Naive thymus-derived CD8-positive, alpha-beta T cell (primary cell): ENCODE data around the gene LRRC3B. TPM values are rescaled to one million over a fixed set of nuclear protein-coding genes. Genes with fewer than 3 reads are reported as not detected.

Experiments
- ATAC-seq, 2 donors: fragments of 150-1000 bp; cut with Tn5 transposase in 1 of 2; sonication (Bioruptor Pico), chemical (Tn5 transposase) in 1 of 2; 1 replicate in 1 of 2; 2 replicates in 1 of 2; pipeline ENCODE4 v1.10.0; 2021; ENCODE audit warnings: mild to moderate bottlenecking in 2 of 2, moderate library complexity in 2 of 2
- POLR2A ChIA-PET: fragments of 350-600 bp; sonication (Branson Sonifier 250); formaldehyde crosslinking; loops from one replicate; lab custom pipeline; 2021; ENCODE audit warnings: antibody characterized with exemption; lab: Charles Lee
- DNase-seq, 10 donors: peaks; one replicate each; pipeline versions ENCODE4 v3.0.0 to v3.0.0-alpha.2; 2020 to 2022
- H3K27ac Mint-ChIP-seq, 10 donors: one replicate each; pipeline ENCODE4 v1.8.0; 2020 to 2022; ENCODE audit warnings: mild to moderate bottlenecking in 10 of 10, mixed read lengths in 10 of 10, moderate library complexity in 4 of 10, inconsistent platforms in 1 of 10
- H3K27me3 Mint-ChIP-seq, 5 donors: one replicate each; pipeline ENCODE4 v1.8.0; 2021 to 2022; ENCODE audit warnings: mixed read lengths in 5 of 5
- H3K36me3 Mint-ChIP-seq, 3 donors: one replicate each; pipeline ENCODE4 v1.8.0; 2020 to 2022; ENCODE audit warnings: mixed read lengths in 3 of 3, mild to moderate bottlenecking in 2 of 3, inconsistent platforms in 1 of 3
- H3K4me1 Mint-ChIP-seq, 4 donors: one replicate each; pipeline ENCODE4 v1.8.0; 2021 to 2022; ENCODE audit warnings: mixed read lengths in 4 of 4
- H3K4me3 Mint-ChIP-seq, 10 donors: one replicate each; pipeline ENCODE4 v1.8.0; 2020 to 2022; ENCODE audit warnings: mild to moderate bottlenecking in 10 of 10, mixed read lengths in 10 of 10, moderate library complexity in 6 of 10, inconsistent platforms in 1 of 10
- H3K9me3 Mint-ChIP-seq, 9 donors: one replicate each; pipeline ENCODE4 v1.8.0; 2020 to 2022; ENCODE audit warnings: mixed read lengths in 9 of 9, mild to moderate bottlenecking in 3 of 9, inconsistent platforms in 1 of 9, moderate library complexity in 1 of 9
- polyA plus RNA-seq, 3 donors: library from polyadenylated mRNA; unstranded; fragments of 300-500 nt; fragmentation: Illumina TruSeq; gene quantifications; one replicate each; pipeline ENCODE4 v1.2.3, GENCODE V29; 2021
- total RNA-seq, 8 experiments: library from RNA in 2 of 8; stranded (reverse) in 2 of 8; gene quantifications; one replicate each; pipeline ENCODE4 v1.2.3 and lab custom pipeline; 2021 to 2026

Gene LRRC3B
- total and polyA plus RNA-seq, 5 experiments from 2014 or later, result not detected

DNA sequence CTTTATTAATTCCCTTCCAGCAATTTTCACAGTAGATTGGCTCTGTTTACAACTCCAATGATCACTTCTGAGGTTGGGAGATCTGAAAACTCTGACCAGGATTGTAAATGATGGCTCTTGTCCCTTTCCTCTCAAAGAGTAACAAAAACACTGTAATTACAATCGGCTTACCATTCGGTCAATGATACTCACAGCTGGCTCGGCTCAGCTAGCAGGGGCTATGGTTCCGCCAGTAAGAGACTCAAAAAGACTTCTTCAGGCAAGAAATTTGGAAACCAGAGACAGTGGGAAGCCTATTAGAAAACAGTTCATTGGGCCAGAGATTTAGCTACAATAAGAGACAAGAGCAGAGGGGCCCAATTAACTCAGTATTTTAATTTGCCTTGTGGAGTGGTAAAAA lies 96.6 kb downstream of the LRRC3B start:
- POLR2A ChIA-PET, result no interaction called here
- DNase-seq (no peak), ATAC-seq (no peak)
- Mint-ChIP-seq H3K4me3 (no peak overlapping the region), H3K9me3 (peaks cover 0 to 5% (median 1%) of the 10 kb centered on the region in 9 donors), H3K27ac (no peak overlapping the region), H3K4me1 (no peaks in the 10 kb centered on the region), H3K27me3 (peaks cover 0 to 4% (median 0%) of the 10 kb centered on the region in 5 donors), H3K36me3 (no peaks in the 10 kb centered on the region)

DNA sequence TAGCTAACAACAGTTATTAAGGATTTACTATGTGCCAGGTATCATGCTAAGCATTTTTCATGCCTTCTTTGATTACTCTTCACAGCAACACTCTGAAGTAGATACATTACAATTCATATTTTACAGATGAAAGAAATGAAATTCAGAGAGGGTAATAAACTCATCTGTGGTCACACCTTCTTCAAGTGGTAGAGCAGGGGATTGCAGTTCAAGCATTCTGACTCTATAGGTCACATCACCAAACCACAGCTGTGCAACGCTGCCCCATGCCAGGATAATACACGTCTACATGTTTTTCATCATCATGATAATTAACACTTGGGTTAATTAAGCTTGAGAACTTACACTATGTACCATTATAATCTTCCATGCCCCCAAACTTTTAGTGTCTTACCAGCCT lies 98.5 kb downstream of the LRRC3B start:
- ATAC-seq, result no peak
- Mint-ChIP-seq H3K4me1 (no peaks in the 10 kb centered on the region), H3K27me3 (peaks cover 0 to 4% (median 0%) of the 10 kb centered on the region in 5 donors), H3K27ac (no peak overlapping the region), H3K36me3 (no peaks in the 10 kb centered on the region), H3K9me3 (peaks cover 0 to 11% (median 1%) of the 10 kb centered on the region in 9 donors), H3K4me3 (no peak overlapping the region)
- POLR2A ChIA-PET, result no interaction called here
- no peak for DNase-seq

DNA sequence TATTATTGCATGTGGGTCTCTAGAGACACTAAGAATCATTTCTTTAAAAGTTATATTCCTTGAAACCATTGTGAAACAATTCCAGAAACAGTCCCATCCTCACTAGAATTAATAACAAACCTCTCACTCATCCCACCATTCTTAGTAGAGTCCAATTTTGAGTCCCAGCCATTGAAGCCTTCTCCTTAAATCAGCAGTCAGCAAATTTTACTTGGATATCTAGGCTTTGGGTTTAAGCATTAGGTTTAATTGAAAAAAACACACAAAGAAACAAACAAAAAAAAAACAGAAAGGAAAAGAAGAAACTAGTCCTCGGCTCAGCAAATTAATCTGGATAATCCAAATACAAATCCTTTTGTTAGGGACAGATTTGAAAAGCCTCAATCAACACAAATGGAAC lies 109.3 kb downstream of the LRRC3B start:
- Mint-ChIP-seq H3K27ac (no peak overlapping the region), H3K27me3 (no peaks in the 10 kb centered on the region), H3K36me3 (peaks cover 0 to 2% (median 0%) of the 10 kb centered on the region in 3 donors), H3K9me3 (peaks cover 0 to 10% (median 4%) of the 10 kb centered on the region in 9 donors), H3K4me3 (no peak overlapping the region), H3K4me1 (no peaks in the 10 kb centered on the region)
- POLR2A ChIA-PET, result no interaction called here
- ATAC-seq (no peak), DNase-seq (no peak)

GRCh38 chr3:26750263-26750662 lies 127.7 kb downstream of the LRRC3B start:
- H3K4me3 Mint-ChIP-seq, result no peak overlapping the region
- no peaks in the 10 kb centered on the region for H3K27me3 Mint-ChIP-seq
- H3K27ac Mint-ChIP-seq, result no peak overlapping the region
- DNase-seq (no peak), ATAC-seq (no peak)
- peaks cover 0 to 23% (median 7%) of the 10 kb centered on the region in 9 donors for H3K9me3 Mint-ChIP-seq
- H3K36me3 Mint-ChIP-seq, result no peaks in the 10 kb centered on the region
- no peaks in the 10 kb centered on the region for H3K4me1 Mint-ChIP-seq
- POLR2A ChIA-PET, result no interaction called here

DNA sequence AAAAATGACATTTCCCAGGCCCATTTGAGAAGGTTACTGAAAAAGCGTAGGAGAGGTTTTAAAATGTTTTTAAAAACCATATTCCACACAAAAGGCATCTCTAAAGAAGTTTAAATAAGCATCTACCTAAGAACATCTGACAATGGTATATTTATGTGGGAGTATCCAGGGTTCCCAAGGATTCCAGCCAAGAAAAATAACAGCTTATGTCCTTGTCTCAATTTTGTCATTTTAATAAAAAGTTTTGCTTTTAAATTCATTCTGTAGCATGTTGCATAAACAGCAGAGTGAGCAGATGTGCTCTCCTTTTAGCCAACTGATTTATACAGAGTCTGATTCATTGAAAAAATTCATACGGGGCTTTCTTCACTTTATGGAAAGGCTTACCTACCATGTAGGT lies 129.9 kb downstream of the LRRC3B start:
- H3K27me3 Mint-ChIP-seq, result no peaks in the 10 kb centered on the region
- H3K27ac Mint-ChIP-seq, result no peak overlapping the region
- POLR2A ChIA-PET, result no interaction called here
- ATAC-seq (no peak), DNase-seq (no peak)
- H3K9me3 Mint-ChIP-seq, result peaks cover 0 to 31% (median 7%) of the 10 kb centered on the region in 9 donors
- H3K36me3 Mint-ChIP-seq, result no peaks in the 10 kb centered on the region
- no peaks in the 10 kb centered on the region for H3K4me1 Mint-ChIP-seq
- H3K4me3 Mint-ChIP-seq, result no peak overlapping the region

GRCh38 chr3:26753095-26753494 lies 130.5 kb downstream of the LRRC3B start:
- peaks cover 0 to 31% (median 6%) of the 10 kb centered on the region in 9 donors for H3K9me3 Mint-ChIP-seq
- no peaks in the 10 kb centered on the region for H3K4me1 Mint-ChIP-seq
- no peak for ATAC-seq
- H3K36me3 Mint-ChIP-seq, result no peaks in the 10 kb centered on the region
- no peaks in the 10 kb centered on the region for H3K27me3 Mint-ChIP-seq
- no peak overlapping the region for H3K4me3 Mint-ChIP-seq
- no peak for DNase-seq
- POLR2A ChIA-PET, result no interaction called here
- no peak overlapping the region for H3K27ac Mint-ChIP-seq

DNA sequence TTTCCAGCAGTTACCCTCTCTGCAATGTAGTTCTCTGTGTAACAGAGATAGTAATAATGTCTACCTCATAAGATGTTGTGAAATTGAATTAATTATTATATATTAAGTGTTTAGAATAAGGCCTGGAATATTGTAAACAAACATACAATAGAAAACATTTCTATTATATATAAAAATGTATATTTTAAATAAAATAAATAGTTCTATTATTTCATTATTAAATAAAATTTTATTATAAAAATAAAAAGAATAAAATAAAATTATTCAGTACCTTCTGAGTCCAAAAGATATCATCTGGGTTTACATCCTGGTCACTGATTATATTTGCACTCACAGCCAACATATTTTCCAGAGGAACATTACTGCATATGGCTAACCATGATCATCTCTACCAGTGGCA lies 135.4 kb downstream of the LRRC3B start:
- ATAC-seq, result no peak
- Mint-ChIP-seq H3K27me3 (no peaks in the 10 kb centered on the region), H3K4me1 (no peaks in the 10 kb centered on the region)

More for the DNA sequence above, 135.4 kb downstream of the LRRC3B start:
- Mint-ChIP-seq H3K4me3 (no peak overlapping the region), H3K36me3 (no peaks in the 10 kb centered on the region), H3K9me3 (peaks cover 0 to 14% (median 2%) of the 10 kb centered on the region in 9 donors), H3K27ac (no peak overlapping the region)
- POLR2A ChIA-PET, result no interaction called here
- DNase-seq, result no peak
